OCI-LY7 (cell line): ENCODE results near the gene ANGPTL4. TPM values are rescaled to one million over a fixed set of nuclear protein-coding genes. Genes with fewer than 3 reads are reported as not detected.

Source experiments
- BruUV-seq: library from RNA; stranded (reverse); fragments of 400-500 nt; replicated peaks from 2 replicates; lab custom pipeline; 2021; lab: Mats Ljungman, UMichigan
- CTCF ChIA-PET: fragments of 300-600 bp; sonication (Branson Sonifier 250); formaldehyde crosslinking; loops from one replicate; lab custom pipeline; 2022; ENCODE audit warnings: antibody characterized with exemption; ENCODE audit not compliant: unreplicated experiment; lab: Charles Lee
- POLR2A ChIA-PET: fragments of 300-600 bp; sonication (Branson Sonifier 250); formaldehyde crosslinking; loops from one replicate; lab custom pipeline; 2022; ENCODE audit warnings: antibody characterized with exemption; lab: Charles Lee
- DNase-seq: peaks from one replicate; pipeline ENCODE4 v3.0.0-alpha.2; 2015; ENCODE audit warnings: low spot score
- H2AFZ ChIP-seq: fragments of 200-600 bp; sonication (generic), shearing (Covaris generic); 2 replicates; pipeline ENCODE4 v1.6.1; 2014; ENCODE audit warnings: mild to moderate bottlenecking, antibody characterized with exemption, low read length, moderate library complexity
- H3K27ac ChIP-seq: fragments of 200-600 bp; sonication (generic); 2 replicates; pipeline ENCODE4 v1.5.1; 2014; ENCODE audit warnings: mixed run types, low read depth, mild to moderate bottlenecking, moderate library complexity, low read length, inconsistent platforms; ENCODE audit not compliant: poor library complexity, severe bottlenecking
- H3K36me3 ChIP-seq: fragments of 200-600 bp; sonication (generic); 2 replicates; pipeline ENCODE4 v1.6.1; 2014; ENCODE audit warnings: mild to moderate bottlenecking, antibody characterized with exemption, low read length, moderate library complexity, mixed read lengths; ENCODE audit not compliant: insufficient read depth
- H3K4me1 ChIP-seq: fragments of 200-600 bp; sonication (generic); 2 replicates; pipeline ENCODE4 v1.5.1; 2014; ENCODE audit warnings: mild to moderate bottlenecking, low read length; ENCODE audit not compliant: insufficient read depth, poor library complexity, severe bottlenecking
- H3K4me2 ChIP-seq: fragments of 200-600 bp; sonication (generic); 2 replicates; pipeline ENCODE4 v1.6.1; 2014; ENCODE audit warnings: mild to moderate bottlenecking, low read length
- H3K4me3 ChIP-seq: fragments of 200-600 bp; sonication (generic); 2 replicates; pipeline ENCODE4 v1.5.1; 2014; ENCODE audit warnings: mild to moderate bottlenecking, low read depth, low read length; ENCODE audit not compliant: poor library complexity, severe bottlenecking
- H3K79me2 ChIP-seq: fragments of 200-600 bp; sonication (generic); 2 replicates; pipeline ENCODE4 v1.6.1; 2016; ENCODE audit warnings: low read depth, mild to moderate bottlenecking, low read length, moderate library complexity, mixed read lengths; ENCODE audit not compliant: insufficient read depth
- H3K9me2 ChIP-seq: fragments of 200-600 bp; sonication (generic); 2 replicates; pipeline ENCODE4 v1.6.1; 2016; ENCODE audit warnings: mild to moderate bottlenecking, low read length, mixed read lengths; ENCODE audit not compliant: insufficient read depth
- H3K9me3 ChIP-seq: fragments of 200-600 bp; sonication (generic); 2 replicates; pipeline ENCODE4 v1.6.1; 2014; ENCODE audit warnings: mild to moderate bottlenecking, mixed run types, low read length, mixed read lengths
- H4K20me1 ChIP-seq: fragments of 200-600 bp; sonication (generic); 2 replicates; pipeline ENCODE4 v1.6.1; 2014; ENCODE audit warnings: mild to moderate bottlenecking, antibody characterized with exemption, low read length, moderate library complexity, mixed read lengths; ENCODE audit not compliant: insufficient read depth
- EZH2phosphoT487 ChIP-seq: fragments of 200-600 bp; sonication (generic); IDR thresholded peaks from 2 replicates; pipeline ENCODE4 v1.6.1; 2018; ENCODE audit warnings: low read depth, borderline replicate concordance, mild to moderate bottlenecking, mixed run types, antibody characterized with exemption, low read length, moderate library complexity, mixed read lengths
- intact Hi-C: fragments of 100-400 bp; cut with micrococcal nuclease; formaldehyde crosslinking; loops from one replicate; pipeline ENCODE4 v1.10.0; 2022; ENCODE audit not compliant: unreplicated experiment
- total RNA-seq, 2 experiments: library from RNA; depleted of rRNA in 1 of 2; stranded (reverse); fragments of >200 nt in 1 of 2; shearing (Covaris generic) in 1 of 2; gene quantifications; 2 replicates each; pipeline ENCODE4 v1.2.3, GENCODE V29; 2014 to 2022
- TF ChIP-seq, protein P1 (sequence below): fragments of 200-600 bp; sonication (generic); conservative IDR thresholded peaks from 2 replicates; pipeline ENCODE4 v1.5.1; 2014; ENCODE audit warnings: mild to moderate bottlenecking, antibody characterized with exemption, low read length, moderate library complexity, mixed read lengths

The ANGPTL4 gene
- total RNA-seq, 2 experiments from 2014 or later = not detected

GRCh38 chr19:8397271-8397670 is 33.3 kb downstream of the ANGPTL4 start:
- ChIA-PET CTCF (no interaction called here), POLR2A (no interaction called here)
- no peak overlapping the region for H3K4me2 ChIP-seq
- no peaks in the 10 kb centered on the region; the same call in 1 of the 2 replicates for H4K20me1 ChIP-seq
- H2AFZ ChIP-seq = no peak overlapping the region
- TF ChIP-seq EZH2phosphoT487 = no peak
- TF ChIP-seq, protein P1, sequence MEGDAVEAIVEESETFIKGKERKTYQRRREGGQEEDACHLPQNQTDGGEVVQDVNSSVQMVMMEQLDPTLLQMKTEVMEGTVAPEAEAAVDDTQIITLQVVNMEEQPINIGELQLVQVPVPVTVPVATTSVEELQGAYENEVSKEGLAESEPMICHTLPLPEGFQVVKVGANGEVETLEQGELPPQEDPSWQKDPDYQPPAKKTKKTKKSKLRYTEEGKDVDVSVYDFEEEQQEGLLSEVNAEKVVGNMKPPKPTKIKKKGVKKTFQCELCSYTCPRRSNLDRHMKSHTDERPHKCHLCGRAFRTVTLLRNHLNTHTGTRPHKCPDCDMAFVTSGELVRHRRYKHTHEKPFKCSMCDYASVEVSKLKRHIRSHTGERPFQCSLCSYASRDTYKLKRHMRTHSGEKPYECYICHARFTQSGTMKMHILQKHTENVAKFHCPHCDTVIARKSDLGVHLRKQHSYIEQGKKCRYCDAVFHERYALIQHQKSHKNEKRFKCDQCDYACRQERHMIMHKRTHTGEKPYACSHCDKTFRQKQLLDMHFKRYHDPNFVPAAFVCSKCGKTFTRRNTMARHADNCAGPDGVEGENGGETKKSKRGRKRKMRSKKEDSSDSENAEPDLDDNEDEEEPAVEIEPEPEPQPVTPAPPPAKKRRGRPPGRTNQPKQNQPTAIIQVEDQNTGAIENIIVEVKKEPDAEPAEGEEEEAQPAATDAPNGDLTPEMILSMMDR = no peak
- no TSS peak for BruUV-seq
- H3K4me1 ChIP-seq = no peaks in the 10 kb centered on the region
- H3K36me3 ChIP-seq = peaks cover 5% of the 10 kb centered on the region; the same call in 1 of the 2 replicates
- no peak for DNase-seq
- no peak overlapping the region for H3K4me3 ChIP-seq
- H3K9me2 ChIP-seq = no peaks in the 10 kb centered on the region
- no peaks in the 10 kb centered on the region for H3K9me3 ChIP-seq
- no peaks in the 10 kb centered on the region; the same call in 1 of the 2 replicates for H3K79me2 ChIP-seq
- intact Hi-C loops = loop anchor here (2.0 kb wide), 1 partner anchor 42 kb away; no protein-coding TSS in a partner anchor
- no peak overlapping the region for H3K27ac ChIP-seq

DNA sequence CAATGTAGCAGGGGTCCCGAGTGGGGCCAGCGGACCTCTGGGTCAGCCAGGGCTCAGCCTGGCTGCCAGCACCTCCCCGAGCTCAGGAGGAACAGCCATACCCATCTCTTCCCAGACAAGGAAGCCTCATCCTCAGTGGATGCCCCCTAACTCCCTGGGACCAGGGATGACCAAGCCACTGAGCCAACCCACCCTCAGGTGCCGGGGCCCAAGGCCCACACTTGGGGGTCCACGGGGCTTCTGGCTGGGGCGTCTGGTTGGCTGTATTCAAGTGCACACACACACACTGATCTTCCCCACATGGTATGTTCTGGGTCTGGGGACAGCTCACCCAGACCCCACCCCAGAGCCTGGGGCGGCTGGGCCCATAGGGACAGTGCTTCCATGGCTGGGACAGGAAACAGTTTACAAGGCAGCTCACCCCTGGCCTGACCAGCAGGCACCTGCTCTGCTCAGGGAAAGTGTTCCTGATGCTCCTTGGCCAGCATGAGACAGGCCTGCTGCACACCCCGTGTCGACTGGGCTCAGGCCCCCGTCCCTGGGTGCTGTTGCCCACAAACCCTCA is 33.9 kb downstream of the ANGPTL4 start:
- intact Hi-C loops = loop anchor here (2.0 kb wide), 1 partner anchor 43 kb away; no protein-coding TSS in a partner anchor
- BruUV-seq = no TSS peak
- TF ChIP-seq EZH2phosphoT487 = no peak
- TF ChIP-seq, protein P1 = no peak
- DNase-seq = no peak
- H3K27ac ChIP-seq = no peak overlapping the region
- H3K4me1 ChIP-seq = no peaks in the 10 kb centered on the region
- H3K9me3 ChIP-seq = no peaks in the 10 kb centered on the region
- no peak overlapping the region for H3K4me3 ChIP-seq
- H3K36me3 ChIP-seq = peaks cover 7% of the 10 kb centered on the region
- no peak overlapping the region for H2AFZ ChIP-seq
- POLR2A ChIA-PET = no interaction called here
- CTCF ChIA-PET = no interaction called here
- no peaks in the 10 kb centered on the region for H3K79me2 ChIP-seq
- no peak overlapping the region for H3K4me2 ChIP-seq
- H3K9me2 ChIP-seq = no peaks in the 10 kb centered on the region
- no peaks in the 10 kb centered on the region; the same call in 1 of the 2 replicates for H4K20me1 ChIP-seq

GRCh38 chr19:8398311-8398771 is 34.4 kb downstream of the ANGPTL4 start:
- Histone ChIP-seq H3K79me2 (no peaks in the 10 kb centered on the region), H3K27ac (no peak overlapping the region), H3K4me3 (no peak overlapping the region), H4K20me1 (no peaks in the 10 kb centered on the region; the same call in 1 of the 2 replicates), H3K9me3 (no peaks in the 10 kb centered on the region), H3K4me2 (no peak overlapping the region), H3K9me2 (no peaks in the 10 kb centered on the region), H3K4me1 (no peaks in the 10 kb centered on the region), H3K36me3 (peaks cover 12% of the 10 kb centered on the region), H2AFZ (no peak overlapping the region)
- DNase-seq = no peak
- no TSS peak for BruUV-seq
- POLR2A ChIA-PET = no interaction called here
- intact Hi-C loops = no loop called here
- TF ChIP-seq, protein P1 = no peak
- TF ChIP-seq EZH2phosphoT487 = no peak
- CTCF ChIA-PET = no interaction called here
